HG03439 (cell line): ENCODE data around the gene TAP2.

ENCODE experiments used
- ATAC-seq: cut with Tn5 transposase; IDR thresholded peaks from one replicate; pipeline ENCODE4 v1.9.1; 2021; ENCODE audit warnings: mild to moderate bottlenecking, moderate library complexity; ENCODE audit not compliant: unreplicated experiment

TAP2 gene

GRCh38 chr6:32794510-32794909 lies 44.0 kb downstream of the TAP2 start:
- ATAC-seq, result no peak

- ATAC-seq, result no peak
Measured at GRCh38 chr6:32792901-32793435, 45.6 kb downstream of the TAP2 start.

- ATAC-seq, result no peak
Measured at GRCh38 chr6:32790306-32790705, 48.2 kb downstream of the TAP2 start.
